HG03378 (cell line): ENCODE results near the gene RIMS1.

Experiments used
- ATAC-seq: cut with Tn5 transposase; IDR thresholded peaks from one replicate; pipeline ENCODE4 v1.9.1; 2021; ENCODE audit warnings: mild to moderate bottlenecking, moderate library complexity; ENCODE audit not compliant: unreplicated experiment

RIMS1 gene, protein sequence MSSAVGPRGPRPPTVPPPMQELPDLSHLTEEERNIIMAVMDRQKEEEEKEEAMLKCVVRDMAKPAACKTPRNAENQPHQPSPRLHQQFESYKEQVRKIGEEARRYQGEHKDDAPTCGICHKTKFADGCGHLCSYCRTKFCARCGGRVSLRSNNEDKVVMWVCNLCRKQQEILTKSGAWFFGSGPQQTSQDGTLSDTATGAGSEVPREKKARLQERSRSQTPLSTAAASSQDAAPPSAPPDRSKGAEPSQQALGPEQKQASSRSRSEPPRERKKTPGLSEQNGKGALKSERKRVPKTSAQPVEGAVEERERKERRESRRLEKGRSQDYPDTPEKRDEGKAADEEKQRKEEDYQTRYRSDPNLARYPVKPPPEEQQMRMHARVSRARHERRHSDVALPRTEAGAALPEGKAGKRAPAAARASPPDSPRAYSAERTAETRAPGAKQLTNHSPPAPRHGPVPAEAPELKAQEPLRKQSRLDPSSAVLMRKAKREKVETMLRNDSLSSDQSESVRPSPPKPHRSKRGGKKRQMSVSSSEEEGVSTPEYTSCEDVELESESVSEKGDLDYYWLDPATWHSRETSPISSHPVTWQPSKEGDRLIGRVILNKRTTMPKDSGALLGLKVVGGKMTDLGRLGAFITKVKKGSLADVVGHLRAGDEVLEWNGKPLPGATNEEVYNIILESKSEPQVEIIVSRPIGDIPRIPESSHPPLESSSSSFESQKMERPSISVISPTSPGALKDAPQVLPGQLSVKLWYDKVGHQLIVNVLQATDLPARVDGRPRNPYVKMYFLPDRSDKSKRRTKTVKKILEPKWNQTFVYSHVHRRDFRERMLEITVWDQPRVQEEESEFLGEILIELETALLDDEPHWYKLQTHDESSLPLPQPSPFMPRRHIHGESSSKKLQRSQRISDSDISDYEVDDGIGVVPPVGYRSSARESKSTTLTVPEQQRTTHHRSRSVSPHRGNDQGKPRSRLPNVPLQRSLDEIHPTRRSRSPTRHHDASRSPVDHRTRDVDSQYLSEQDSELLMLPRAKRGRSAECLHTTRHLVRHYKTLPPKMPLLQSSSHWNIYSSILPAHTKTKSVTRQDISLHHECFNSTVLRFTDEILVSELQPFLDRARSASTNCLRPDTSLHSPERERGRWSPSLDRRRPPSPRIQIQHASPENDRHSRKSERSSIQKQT (N-terminal part only)

DNA sequence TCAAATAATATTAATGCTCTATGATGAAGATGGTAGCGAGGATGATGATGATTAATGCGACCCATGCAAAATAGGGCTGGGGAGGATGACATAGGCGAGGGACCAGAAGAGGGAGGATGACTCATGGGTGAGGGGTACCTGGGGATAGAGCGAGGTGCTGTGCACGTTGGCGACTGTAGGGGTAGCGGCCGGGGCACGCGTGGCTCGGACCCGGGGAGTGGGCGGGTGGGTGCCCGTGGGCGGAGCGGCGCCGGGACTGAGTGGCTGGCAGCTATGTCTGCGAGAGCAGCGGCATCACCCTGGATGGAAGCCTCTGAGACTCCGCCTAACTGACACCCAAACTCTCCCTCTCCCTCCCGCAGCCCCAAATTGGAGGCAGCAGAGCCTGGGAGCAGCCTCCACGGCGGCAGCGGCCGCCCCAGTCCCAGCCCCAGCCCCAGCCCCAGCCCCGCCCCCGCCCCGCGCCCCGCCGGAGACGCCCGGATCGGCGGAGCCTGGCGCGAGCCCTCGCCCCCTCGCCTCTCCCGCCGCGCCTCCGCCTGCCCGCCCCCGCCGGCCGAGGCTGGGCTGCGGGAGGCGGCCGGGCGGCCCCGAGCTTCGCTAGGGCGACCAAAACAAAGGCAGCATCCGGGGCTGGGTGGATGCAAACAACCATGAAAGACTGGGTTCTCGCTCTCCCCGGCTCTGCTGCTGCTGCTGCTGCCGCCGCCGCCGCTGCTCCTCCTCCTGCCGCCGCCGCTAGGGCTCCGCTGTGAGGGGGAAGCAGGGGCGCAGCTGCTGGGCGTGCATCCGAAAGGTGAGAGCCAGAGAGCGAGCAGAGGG lies at the start of gene RIMS1:
TSS of gene RIMS1 (plus strand) at position 367 of the 822 bp plus-strand sequence. CDS start 474 bp downstream, outside the sequence.
- ATAC-seq, result peak; percentile 71

DNA sequence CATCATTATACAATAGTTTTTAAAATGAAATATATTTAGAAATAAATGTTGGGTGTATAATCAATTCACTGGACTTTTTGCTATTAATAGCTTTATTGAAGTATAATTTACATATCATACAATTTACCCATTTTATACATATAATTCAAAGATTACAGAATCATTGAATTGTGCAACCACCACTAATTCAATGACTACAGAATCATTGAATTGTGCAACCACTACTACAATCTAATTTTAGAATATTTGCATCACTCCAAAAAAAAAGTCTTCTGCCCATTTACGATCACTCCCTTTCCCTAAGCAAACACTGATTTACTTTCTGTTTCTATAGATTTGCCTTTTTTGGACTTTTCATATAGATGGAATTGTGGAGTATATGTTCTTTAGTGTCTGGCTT lies 35.1 kb upstream of the RIMS1 start:
- ATAC-seq, result no peak

DNA sequence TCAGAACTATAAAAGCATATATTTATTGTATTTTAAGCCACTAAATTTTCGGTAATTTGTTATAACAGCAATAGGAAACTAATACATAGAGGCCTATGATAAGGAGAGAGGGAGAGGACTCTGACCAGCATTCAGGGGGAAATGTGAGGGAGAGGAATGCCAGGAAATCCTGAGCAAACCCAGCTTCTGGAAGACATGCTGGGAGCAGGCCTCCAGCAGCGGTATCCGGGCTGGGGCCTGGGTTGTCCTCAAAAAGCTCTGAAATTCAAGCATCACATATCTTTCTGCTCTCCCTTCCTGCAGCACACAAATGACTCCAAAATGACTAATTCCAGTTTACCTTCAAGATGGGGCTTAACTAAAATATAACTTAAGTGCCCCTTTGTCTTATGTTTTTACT lies 33.4 kb upstream of the RIMS1 start:
- no peak for ATAC-seq

DNA sequence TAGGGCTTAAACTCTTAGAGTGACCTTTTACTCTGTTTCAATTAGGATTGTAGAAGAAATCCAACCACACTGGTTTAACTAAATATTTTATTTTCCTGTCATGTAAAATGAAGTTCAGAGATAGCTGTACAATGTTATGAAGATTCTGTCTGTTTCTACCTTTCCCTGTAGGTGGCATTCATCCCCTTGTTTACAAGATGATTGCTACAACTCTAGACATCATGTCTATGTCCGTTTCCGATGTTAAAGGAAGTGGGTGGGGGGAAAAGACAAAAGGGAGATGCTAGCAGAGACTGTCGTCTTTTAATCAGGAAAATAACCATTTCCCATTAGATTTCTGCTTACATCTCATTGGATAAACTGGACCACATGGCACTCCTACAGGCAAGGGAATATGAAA lies 30.9 kb upstream of the RIMS1 start:
- no peak for ATAC-seq

DNA sequence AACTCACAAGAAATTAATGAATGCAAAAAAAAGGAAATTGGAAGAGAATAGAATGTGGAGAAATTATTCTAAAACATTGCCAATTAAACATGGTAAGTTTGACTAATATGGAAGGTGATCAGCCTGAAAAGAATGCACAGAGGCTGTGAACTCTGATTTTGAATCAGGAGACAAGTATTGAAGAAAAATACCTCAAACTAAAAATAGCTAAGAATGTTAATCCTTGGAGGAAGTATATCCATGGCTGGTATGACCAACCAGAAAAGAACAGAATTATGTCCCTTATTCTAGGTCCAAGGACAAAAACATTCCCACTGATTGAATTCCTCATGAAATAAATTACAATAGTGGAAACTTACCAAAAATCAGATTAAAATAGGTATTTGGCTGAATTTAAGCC lies 7.3 kb upstream of the RIMS1 start:
- ATAC-seq, result no peak

DNA sequence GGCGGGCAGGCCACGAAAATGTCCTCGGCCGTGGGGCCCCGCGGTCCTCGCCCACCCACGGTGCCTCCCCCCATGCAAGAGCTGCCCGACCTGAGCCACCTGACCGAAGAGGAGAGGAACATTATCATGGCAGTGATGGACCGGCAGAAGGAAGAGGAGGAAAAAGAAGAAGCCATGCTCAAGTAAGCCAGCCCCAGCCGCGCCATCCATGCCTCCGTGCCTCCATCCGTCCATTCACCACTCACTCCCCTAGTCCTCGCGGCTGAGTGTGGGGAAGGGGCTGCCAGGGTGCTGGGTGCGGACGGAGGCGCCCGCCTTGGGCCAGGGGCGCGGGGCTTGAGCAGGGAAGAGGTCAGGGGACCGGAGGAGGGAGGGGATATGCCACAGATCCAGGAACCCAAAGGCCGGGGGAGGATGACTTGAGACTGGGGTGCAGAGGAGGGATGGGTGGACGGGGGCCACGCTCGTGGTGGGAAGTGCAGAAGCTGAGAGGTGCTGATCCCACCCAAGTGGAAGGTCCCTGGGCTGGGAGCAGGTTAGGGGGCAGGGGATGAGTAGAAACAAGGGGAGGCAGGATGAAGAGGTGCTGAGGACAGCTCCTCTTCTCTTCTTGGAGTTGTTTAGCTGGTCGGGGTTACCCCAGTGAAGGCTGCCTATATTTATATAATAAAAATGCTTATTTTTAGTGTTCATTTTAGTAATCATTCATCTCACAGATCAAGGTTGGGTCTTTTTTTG lies 825 bp downstream of the RIMS1 start:
- no peak for ATAC-seq

DNA sequence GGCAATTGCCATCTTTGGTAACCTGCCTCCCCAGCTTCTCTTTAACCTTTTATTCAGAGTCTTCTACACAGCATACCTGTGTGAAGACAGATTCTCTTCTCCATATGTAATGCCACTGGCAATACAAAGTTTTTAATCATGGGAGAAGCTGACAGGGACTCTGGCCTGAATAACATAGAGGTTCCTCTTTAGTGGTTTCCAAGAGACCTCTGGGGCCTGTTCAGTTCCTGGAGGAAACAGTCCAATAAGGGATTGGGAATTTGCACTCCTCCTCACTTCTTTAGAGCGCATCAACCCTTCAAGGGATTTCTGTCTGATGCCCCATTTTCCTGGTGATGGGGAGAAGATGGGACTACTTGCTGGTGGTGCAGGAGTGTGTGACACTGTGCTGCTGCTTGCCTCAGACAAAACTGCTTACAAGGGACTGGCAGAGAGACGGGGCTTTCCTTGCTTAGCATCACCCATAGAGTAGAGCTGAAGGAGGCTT lies 1.4 kb downstream of the RIMS1 start:
- ATAC-seq, result no peak

GRCh38 chr6:71888756-71889340 lies 2.5 kb downstream of the RIMS1 start:
- no peak for ATAC-seq

DNA sequence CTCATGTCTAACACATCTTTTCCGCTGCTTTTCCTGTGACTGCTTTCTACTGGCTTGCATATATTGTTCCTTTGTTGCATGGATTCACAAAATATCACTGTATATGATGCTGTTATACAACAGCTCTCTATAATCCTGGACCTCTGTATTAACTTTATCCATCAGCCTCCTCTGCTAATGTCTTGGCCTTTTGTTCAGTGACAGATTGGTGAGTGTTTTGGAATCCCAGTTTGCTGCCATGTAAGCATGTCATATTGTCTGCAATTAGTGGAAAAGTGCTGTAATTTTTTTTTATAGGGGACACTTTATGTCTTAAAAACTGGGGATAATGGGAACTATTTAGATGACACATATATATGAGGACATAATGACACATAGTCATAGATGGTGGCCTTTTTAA lies 3.0 kb downstream of the RIMS1 start:
- ATAC-seq, result no peak

GRCh38 chr6:71892641-71893040 lies 6.3 kb downstream of the RIMS1 start:
- ATAC-seq, result no peak

DNA sequence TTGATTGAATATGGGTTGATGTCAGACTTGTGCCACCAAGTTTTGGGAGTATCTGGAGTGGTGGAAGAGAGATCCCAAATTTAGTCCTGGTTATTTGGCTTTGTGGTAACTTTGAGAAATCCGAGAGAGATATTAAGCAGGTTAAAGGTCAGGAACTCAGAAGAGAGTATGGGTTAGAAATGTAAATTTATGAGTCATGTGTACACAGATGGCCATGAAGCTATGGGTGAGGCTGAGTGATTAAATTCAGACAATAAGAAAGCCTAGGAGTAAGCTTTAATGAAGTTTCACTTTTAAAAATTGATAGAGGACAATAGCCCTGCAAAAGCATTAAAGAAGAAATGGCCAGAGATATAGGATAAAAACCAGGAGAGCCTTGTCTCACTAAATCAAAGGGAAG lies 14.3 kb downstream of the RIMS1 start:
- no peak for ATAC-seq

- peak; percentile 97 for ATAC-seq
Measured at GRCh38 chr6:71902261-71902660, 15.9 kb downstream of the RIMS1 start.

DNA sequence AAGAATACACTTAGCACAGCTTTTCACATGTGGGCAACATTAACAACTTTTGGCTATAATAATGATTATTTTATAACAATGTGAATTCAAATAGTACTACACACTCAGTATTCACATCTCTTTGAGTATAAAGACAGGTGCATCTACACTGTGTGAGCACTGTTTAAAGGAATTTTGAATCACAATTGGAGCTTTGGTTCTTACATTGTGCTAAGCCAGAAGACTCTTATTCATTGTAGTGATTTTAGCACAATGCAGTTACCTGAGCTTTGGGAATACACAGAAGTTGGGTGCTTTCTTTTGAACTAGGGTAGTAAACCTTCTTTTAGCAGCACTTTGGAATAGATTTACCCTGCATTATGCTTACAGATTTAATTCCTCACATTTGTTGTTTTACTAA lies 20.5 kb downstream of the RIMS1 start:
- ATAC-seq, result no peak

GRCh38 chr6:71908162-71908765 lies 21.9 kb downstream of the RIMS1 start:
- ATAC-seq, result peak; percentile 76

- no peak for ATAC-seq
Measured at GRCh38 chr6:71913444-71914234, 27.3 kb downstream of the RIMS1 start.

DNA sequence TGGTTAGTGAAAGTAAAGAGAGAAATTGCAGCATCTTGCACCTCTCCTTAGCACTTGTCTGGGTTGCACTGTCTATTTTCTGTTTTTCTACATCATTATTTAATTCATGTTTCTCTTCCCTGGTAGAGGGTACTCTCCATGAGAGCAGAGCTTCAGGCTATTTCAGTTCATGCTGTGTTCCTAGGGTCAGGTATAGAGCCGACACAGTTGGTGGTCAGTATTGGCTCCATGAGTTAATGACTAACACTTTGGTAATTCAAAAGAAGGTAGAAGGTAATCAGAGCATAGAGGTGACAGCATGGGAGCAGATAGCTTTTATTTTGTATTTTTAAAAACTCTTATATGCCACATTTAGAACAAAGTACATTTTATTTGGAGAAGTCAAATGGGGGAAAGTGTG lies 42.7 kb downstream of the RIMS1 start:
- ATAC-seq, result no peak

DNA sequence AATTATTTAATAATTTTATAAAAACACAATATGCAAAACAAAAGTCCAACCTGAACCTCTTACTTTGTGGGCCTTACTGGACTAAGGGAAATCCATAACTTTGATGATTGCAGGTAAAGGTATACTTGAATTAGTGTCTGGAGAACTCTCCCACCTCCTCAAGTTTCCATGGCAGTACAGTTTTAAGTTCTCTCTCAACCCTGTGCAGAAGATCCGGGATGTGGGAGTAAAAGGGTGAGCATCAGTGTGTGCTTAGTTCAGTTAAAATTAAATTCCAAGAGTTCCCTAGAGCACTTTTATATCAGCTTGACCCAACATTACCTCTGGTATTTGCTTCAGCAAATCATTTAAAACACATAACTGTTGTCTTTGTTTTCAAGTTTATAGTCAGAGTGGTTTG lies 47.5 kb downstream of the RIMS1 start:
- no peak for ATAC-seq

GRCh38 chr6:71965404-71965803 lies 79.1 kb downstream of the RIMS1 start:
- no peak for ATAC-seq
